ENCODE measurements around the gene EEIG1. TPM values are rescaled to one million over a fixed set of nuclear protein-coding genes. Genes with fewer than 3 reads are reported as not detected.

Gene EEIG1
- total and polyA plus RNA-seq, 10 of the 15 experiments (the other 5 are each of a cell fraction or from before 2014, with no cell fraction given): 1.2 to 75.9 (median 9.0) TPM

DNA sequence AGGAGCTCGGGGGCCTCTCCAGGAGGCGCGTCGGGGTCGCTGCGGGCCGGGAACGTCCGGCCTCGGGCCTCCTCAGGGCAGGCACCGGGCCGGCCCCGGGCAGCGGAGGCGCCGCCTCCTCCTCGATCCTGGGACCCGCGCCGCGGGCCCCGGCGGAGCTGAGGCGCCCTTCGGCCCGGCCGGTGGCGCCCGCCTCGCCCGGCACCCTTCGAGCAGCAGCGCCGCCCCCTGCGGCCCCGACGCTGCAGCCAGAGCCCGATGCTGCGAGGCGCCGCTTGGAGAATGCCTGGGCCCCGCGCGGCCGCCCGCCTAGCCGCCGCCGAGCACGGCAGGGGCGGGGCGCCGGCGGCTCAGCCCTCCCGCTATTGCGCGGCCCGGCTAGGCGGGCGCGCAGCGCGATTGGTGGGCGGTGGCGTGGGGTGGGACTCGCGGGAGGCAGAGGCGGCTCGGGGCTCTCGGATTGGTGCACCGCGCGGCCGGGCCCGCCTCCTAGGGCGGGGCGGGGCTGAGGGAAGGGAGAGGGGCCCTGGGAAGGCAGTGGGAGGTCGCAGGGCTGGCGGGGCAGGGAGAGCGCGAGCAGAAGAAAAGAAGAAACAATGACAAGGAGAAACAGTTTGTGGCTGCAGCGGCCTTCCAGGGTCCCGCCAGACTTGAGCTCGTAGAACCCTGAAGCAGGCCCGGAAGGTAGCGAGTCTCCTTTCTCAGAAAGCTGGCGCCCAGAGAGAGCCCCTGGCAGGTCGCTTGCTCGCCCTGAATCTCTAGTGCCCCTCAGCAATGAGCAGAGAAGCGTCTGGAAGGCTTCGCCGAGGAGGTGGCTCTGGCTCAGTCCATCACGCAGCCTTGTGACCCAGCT is at the start of gene EEIG1 (continued):
- TF ChIP-seq, protein P1, sequence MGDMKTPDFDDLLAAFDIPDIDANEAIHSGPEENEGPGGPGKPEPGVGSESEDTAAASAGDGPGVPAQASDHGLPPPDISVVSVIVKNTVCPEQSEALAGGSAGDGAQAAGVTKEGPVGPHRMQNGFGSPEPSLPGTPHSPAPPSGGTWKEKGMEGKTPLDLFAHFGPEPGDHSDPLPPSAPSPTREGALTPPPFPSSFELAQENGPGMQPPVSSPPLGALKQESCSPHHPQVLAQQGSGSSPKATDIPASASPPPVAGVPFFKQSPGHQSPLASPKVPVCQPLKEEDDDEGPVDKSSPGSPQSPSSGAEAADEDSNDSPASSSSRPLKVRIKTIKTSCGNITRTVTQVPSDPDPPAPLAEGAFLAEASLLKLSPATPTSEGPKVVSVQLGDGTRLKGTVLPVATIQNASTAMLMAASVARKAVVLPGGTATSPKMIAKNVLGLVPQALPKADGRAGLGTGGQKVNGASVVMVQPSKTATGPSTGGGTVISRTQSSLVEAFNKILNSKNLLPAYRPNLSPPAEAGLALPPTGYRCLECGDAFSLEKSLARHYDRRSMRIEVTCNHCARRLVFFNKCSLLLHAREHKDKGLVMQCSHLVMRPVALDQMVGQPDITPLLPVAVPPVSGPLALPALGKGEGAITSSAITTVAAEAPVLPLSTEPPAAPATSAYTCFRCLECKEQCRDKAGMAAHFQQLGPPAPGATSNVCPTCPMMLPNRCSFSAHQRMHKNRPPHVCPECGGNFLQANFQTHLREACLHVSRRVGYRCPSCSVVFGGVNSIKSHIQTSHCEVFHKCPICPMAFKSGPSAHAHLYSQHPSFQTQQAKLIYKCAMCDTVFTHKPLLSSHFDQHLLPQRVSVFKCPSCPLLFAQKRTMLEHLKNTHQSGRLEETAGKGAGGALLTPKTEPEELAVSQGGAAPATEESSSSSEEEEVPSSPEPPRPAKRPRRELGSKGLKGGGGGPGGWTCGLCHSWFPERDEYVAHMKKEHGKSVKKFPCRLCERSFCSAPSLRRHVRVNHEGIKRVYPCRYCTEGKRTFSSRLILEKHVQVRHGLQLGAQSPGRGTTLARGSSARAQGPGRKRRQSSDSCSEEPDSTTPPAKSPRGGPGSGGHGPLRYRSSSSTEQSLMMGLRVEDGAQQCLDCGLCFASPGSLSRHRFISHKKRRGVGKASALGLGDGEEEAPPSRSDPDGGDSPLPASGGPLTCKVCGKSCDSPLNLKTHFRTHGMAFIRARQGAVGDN (IDR thresholded peaks at IDR 0.05): no peak
- TF ChIP-seq, protein P2, sequence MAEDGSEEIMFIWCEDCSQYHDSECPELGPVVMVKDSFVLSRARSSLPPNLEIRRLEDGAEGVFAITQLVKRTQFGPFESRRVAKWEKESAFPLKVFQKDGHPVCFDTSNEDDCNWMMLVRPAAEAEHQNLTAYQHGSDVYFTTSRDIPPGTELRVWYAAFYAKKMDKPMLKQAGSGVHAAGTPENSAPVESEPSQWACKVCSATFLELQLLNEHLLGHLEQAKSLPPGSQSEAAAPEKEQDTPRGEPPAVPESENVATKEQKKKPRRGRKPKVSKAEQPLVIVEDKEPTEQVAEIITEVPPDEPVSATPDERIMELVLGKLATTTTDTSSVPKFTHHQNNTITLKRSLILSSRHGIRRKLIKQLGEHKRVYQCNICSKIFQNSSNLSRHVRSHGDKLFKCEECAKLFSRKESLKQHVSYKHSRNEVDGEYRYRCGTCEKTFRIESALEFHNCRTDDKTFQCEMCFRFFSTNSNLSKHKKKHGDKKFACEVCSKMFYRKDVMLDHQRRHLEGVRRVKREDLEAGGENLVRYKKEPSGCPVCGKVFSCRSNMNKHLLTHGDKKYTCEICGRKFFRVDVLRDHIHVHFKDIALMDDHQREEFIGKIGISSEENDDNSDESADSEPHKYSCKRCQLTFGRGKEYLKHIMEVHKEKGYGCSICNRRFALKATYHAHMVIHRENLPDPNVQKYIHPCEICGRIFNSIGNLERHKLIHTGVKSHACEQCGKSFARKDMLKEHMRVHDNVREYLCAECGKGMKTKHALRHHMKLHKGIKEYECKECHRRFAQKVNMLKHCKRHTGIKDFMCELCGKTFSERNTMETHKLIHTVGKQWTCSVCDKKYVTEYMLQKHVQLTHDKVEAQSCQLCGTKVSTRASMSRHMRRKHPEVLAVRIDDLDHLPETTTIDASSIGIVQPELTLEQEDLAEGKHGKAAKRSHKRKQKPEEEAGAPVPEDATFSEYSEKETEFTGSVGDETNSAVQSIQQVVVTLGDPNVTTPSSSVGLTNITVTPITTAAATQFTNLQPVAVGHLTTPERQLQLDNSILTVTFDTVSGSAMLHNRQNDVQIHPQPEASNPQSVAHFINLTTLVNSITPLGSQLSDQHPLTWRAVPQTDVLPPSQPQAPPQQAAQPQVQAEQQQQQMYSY (CRISPR knock-in tag; IDR thresholded peaks at IDR 0.05): no peak
- TF ChIP-seq RAD51 (IDR thresholded peaks at IDR 0.05) (no peak), ZNF622 (IDR thresholded peaks at IDR 0.05) (no peak), HDGF (IDR thresholded peaks at IDR 0.05) (peak; percentile 70; the same call in 1 of the 2 replicates), STAT3 (IDR thresholded peaks at IDR 0.05; ENCODE audit: low read depth, low read length) (no peak), HDAC6 (IDR thresholded peaks at IDR 0.05; ENCODE audit: unreplicated experiment) (no peak), RUNX3 (IDR thresholded peaks at IDR 0.05; ENCODE audit: low read length) (no peak), SP1 (IDR thresholded peaks at IDR 0.05; ENCODE audit: low read depth, low read length) (peak; percentile 87), CTCF (IDR thresholded peaks at IDR 0.05 in 2 of 3, conservative IDR thresholded peaks at IDR 0.05 in 1 of 3; ENCODE audit: control insufficient read depth in 2 of 3, extremely low read depth in 1 of 3, insufficient read depth in 1 of 3, low read depth in 3 of 3, low read length in 3 of 3) (no peak), SMC3 (IDR thresholded peaks at IDR 0.05; ENCODE audit: borderline replicate concordance, low read length) (no peak), STAT1 (conservative IDR thresholded peaks at IDR 0.05) (no peak), IKZF1 (conservative IDR thresholded peaks at IDR 0.05) (peak; percentile 73), ESRRA (IDR thresholded peaks at IDR 0.05; ENCODE audit: low read length) (no peak), CHD2 (IDR thresholded peaks at IDR 0.05; ENCODE audit: borderline replicate concordance, low read depth, low read length) (0 out of 2 replicates have a peak, but pooled peaks have one; percentile 13), EZH2 (IDR thresholded peaks at IDR 0.05; ENCODE audit: borderline replicate concordance, control insufficient read depth, low read depth, low read length) (no peak), CEBPB (IDR thresholded peaks at IDR 0.05; ENCODE audit: borderline replicate concordance in 1 of 2, low read depth in 2 of 2, low read length in 2 of 2) (no peak)
- TF ChIP-seq, protein P3, sequence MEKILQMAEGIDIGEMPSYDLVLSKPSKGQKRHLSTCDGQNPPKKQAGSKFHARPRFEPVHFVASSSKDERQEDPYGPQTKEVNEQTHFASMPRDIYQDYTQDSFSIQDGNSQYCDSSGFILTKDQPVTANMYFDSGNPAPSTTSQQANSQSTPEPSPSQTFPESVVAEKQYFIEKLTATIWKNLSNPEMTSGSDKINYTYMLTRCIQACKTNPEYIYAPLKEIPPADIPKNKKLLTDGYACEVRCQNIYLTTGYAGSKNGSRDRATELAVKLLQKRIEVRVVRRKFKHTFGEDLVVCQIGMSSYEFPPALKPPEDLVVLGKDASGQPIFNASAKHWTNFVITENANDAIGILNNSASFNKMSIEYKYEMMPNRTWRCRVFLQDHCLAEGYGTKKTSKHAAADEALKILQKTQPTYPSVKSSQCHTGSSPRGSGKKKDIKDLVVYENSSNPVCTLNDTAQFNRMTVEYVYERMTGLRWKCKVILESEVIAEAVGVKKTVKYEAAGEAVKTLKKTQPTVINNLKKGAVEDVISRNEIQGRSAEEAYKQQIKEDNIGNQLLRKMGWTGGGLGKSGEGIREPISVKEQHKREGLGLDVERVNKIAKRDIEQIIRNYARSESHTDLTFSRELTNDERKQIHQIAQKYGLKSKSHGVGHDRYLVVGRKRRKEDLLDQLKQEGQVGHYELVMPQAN (conservative IDR thresholded peaks at IDR 0.05): 0 out of 2 replicates have a peak, but pooled peaks have one; percentile 61
